Measurements from ENCODE around the gene NFASC.
A peak's percentile ranks its signal among the peaks of the same experiment; 100 is the strongest.

The NFASC gene

GRCh38 chr1:204871405-204872037 is 859 bp downstream of the NFASC start:
- H3K4me1 Mint-ChIP-seq (ENCODE audit: low read depth): no peaks in the 10 kb centered on the region
- H3K27me3 Mint-ChIP-seq: peaks cover 8% of the 10 kb centered on the region
- no peak for DNase-seq
- no peak overlapping the region for H3K4me3 Mint-ChIP-seq
- H3K27ac Mint-ChIP-seq: no peak overlapping the region
- H3K36me3 Mint-ChIP-seq (ENCODE audit: low read depth): no peaks in the 10 kb centered on the region
- no peaks in the 10 kb centered on the region for H3K9me3 Mint-ChIP-seq

- H3K27me3 Mint-ChIP-seq: peaks cover 13% of the 10 kb centered on the region
- H3K9me3 Mint-ChIP-seq: no peaks in the 10 kb centered on the region
- no peaks in the 10 kb centered on the region for H3K36me3 Mint-ChIP-seq (ENCODE audit: low read depth)
- H3K4me1 Mint-ChIP-seq (ENCODE audit: low read depth): no peaks in the 10 kb centered on the region
- H3K27ac Mint-ChIP-seq: no peak overlapping the region
- no peak for DNase-seq
- H3K4me3 Mint-ChIP-seq: no peak overlapping the region
Observed at GRCh38 chr1:204872262-204872881, 1.7 kb downstream of the NFASC start.

GRCh38 chr1:204873176-204873575 is 2.5 kb downstream of the NFASC start:
- H3K4me3 Mint-ChIP-seq: no peak overlapping the region
- no peaks in the 10 kb centered on the region for H3K4me1 Mint-ChIP-seq (ENCODE audit: low read depth)
- no peak overlapping the region for H3K27ac Mint-ChIP-seq
- DNase-seq: no peak
- no peaks in the 10 kb centered on the region for H3K9me3 Mint-ChIP-seq
- H3K36me3 Mint-ChIP-seq (ENCODE audit: low read depth): no peaks in the 10 kb centered on the region
- peaks cover 21% of the 10 kb centered on the region for H3K27me3 Mint-ChIP-seq

DNA sequence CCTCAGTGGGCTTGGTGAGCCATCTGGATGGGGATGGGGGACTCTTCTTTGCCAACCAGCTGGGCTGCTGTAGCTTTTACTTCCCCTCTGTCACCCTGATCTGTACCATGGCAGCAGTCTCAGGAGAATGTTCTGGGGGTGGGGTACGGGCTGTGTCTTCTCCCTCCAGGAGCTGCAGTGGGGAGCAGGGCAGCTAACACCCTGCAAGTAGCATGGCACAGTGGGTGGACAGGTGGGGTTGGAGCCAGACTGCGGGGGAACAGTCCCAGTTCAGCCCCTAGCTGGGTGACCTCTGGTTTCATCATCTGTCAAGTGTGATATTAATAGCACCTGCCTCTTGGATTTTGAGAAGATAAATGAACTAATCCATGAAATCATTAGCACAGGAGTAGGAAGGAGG is 3.1 kb downstream of the NFASC start:
- Mint-ChIP-seq H3K27ac (no peak overlapping the region), H3K4me3 (no peak overlapping the region), H3K36me3 (ENCODE audit: low read depth) (no peaks in the 10 kb centered on the region), H3K9me3 (no peaks in the 10 kb centered on the region), H3K27me3 (peaks cover 21% of the 10 kb centered on the region), H3K4me1 (ENCODE audit: low read depth) (no peaks in the 10 kb centered on the region)
- DNase-seq: no peak

- no peaks in the 10 kb centered on the region for H3K36me3 Mint-ChIP-seq (ENCODE audit: low read depth)
- H3K4me1 Mint-ChIP-seq (ENCODE audit: low read depth): no peaks in the 10 kb centered on the region
- no peak overlapping the region for H3K4me3 Mint-ChIP-seq
- H3K27ac Mint-ChIP-seq: no peak overlapping the region
- H3K27me3 Mint-ChIP-seq: peaks cover 21% of the 10 kb centered on the region
- H3K9me3 Mint-ChIP-seq: no peaks in the 10 kb centered on the region
- DNase-seq: no peak
Observed at GRCh38 chr1:204874274-204874673, 3.6 kb downstream of the NFASC start.

GRCh38 chr1:204875255-204875654 is 4.6 kb downstream of the NFASC start:
- Mint-ChIP-seq H3K4me3 (no peak overlapping the region), H3K27ac (no peak overlapping the region), H3K36me3 (ENCODE audit: low read depth) (no peaks in the 10 kb centered on the region), H3K9me3 (no peaks in the 10 kb centered on the region), H3K4me1 (ENCODE audit: low read depth) (no peaks in the 10 kb centered on the region), H3K27me3 (peaks cover 17% of the 10 kb centered on the region)
- no peak for DNase-seq

DNA sequence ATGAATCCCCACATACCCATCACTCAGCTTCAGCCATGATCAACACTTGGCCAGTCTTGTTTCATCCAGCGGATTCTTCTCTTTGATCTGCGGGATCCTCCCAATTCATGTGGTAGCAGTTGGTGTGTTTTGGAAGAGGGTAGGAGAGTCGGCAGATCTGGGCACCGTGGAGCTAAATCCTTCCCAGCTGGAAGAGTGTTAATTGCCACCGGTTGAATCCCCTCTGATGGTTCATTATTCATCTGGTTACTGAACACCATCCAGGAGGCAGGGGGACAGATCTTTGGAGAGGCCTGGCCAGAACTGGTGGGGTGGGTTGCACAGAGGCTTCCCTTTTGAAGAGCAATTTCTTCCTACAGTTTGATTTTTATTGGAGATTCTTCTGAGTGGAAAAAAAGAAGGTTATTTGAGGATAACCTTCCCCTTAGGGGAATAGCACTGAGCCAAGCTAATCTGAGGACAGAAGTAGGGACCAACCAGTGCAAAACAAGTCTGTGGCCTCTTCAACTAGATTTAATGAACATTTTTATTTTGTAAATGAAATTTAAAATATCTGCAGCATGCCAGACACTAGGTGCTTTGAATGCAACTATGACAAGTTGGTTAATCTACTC is 8.1 kb downstream of the NFASC start:
- H3K27me3 Mint-ChIP-seq: peaks cover 15% of the 10 kb centered on the region
- DNase-seq: no peak
- H3K27ac Mint-ChIP-seq: no peak overlapping the region
- no peak overlapping the region for H3K4me3 Mint-ChIP-seq
- H3K36me3 Mint-ChIP-seq (ENCODE audit: low read depth): no peaks in the 10 kb centered on the region
- H3K4me1 Mint-ChIP-seq (ENCODE audit: low read depth): no peaks in the 10 kb centered on the region
- H3K9me3 Mint-ChIP-seq: no peaks in the 10 kb centered on the region

DNA sequence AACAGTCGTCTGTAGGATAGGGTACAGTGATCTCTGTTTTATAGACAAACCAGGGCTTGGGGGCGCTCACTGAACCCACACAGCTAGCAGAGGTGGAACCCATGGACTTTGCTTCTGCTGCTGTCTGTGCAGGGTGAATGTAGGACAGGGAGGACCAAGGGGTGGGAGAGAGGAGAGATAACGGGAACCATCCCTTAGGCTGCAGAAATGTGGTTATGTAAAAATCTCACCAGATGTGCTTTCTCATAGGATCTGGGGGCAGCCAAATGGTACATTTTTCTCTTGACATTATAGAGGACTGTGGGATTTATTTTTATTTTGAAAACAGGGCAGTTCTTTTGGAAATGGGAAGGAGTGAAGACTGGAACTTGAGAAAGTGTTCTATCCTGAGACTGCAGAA is 8.7 kb downstream of the NFASC start:
- Mint-ChIP-seq H3K36me3 (ENCODE audit: low read depth) (no peaks in the 10 kb centered on the region), H3K27ac (no peak overlapping the region), H3K4me3 (no peak overlapping the region), H3K27me3 (peaks cover 15% of the 10 kb centered on the region), H3K4me1 (ENCODE audit: low read depth) (no peaks in the 10 kb centered on the region), H3K9me3 (no peaks in the 10 kb centered on the region)
- DNase-seq: no peak

GRCh38 chr1:204880906-204881305 is 10.2 kb downstream of the NFASC start:
- no peak overlapping the region for H3K27ac Mint-ChIP-seq
- no peak overlapping the region for H3K4me3 Mint-ChIP-seq
- H3K4me1 Mint-ChIP-seq (ENCODE audit: low read depth): no peaks in the 10 kb centered on the region
- no peaks in the 10 kb centered on the region for H3K9me3 Mint-ChIP-seq
- H3K27me3 Mint-ChIP-seq: peaks cover 18% of the 10 kb centered on the region
- no peak for DNase-seq
- H3K36me3 Mint-ChIP-seq (ENCODE audit: low read depth): no peaks in the 10 kb centered on the region

- Mint-ChIP-seq H3K4me1 (ENCODE audit: low read depth) (no peaks in the 10 kb centered on the region), H3K9me3 (no peaks in the 10 kb centered on the region), H3K27me3 (peaks cover 10% of the 10 kb centered on the region)
Observed at GRCh38 chr1:204882479-204882878, 11.8 kb downstream of the NFASC start.

DNA sequence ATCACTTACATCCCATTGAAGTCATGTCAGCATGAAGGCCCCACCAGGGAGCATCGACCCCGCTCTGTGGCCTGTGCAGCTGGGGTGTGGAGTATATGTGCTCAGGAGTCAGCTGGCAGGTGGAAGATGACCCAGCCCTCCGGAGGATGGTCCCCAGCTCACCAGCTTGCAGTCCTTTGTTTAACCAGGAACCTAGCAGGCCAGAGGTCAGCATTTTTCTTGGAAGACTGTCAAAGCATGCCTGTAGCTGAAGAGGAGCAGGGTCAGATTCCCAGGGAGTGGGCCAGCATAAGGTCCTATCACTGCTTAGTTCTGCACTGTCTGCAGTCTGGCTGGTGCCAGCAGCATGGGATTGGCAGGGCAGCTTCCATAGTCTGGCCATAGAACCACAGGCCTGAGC is 12.7 kb downstream of the NFASC start:
- H3K4me1 Mint-ChIP-seq (ENCODE audit: low read depth): no peaks in the 10 kb centered on the region
- H3K27me3 Mint-ChIP-seq: peaks cover 10% of the 10 kb centered on the region
- H3K36me3 Mint-ChIP-seq (ENCODE audit: low read depth): no peaks in the 10 kb centered on the region
- no peak overlapping the region for H3K4me3 Mint-ChIP-seq
- no peak for DNase-seq
- no peaks in the 10 kb centered on the region for H3K9me3 Mint-ChIP-seq
- no peak overlapping the region for H3K27ac Mint-ChIP-seq

More at GRCh38 chr1:204882479-204882878, 11.8 kb downstream of the NFASC start:
- Mint-ChIP-seq H3K4me3 (no peak overlapping the region), H3K36me3 (ENCODE audit: low read depth) (no peaks in the 10 kb centered on the region), H3K27ac (peak overlapping the region; percentile 3)
- DNase-seq: no peak

- H3K9me3 Mint-ChIP-seq: no peaks in the 10 kb centered on the region
- peaks cover 15% of the 10 kb centered on the region for H3K27me3 Mint-ChIP-seq
- H3K4me1 Mint-ChIP-seq (ENCODE audit: low read depth): no peaks in the 10 kb centered on the region
- H3K4me3 Mint-ChIP-seq: no peak overlapping the region
- H3K36me3 Mint-ChIP-seq (ENCODE audit: low read depth): no peaks in the 10 kb centered on the region
- no peak for DNase-seq
- no peak overlapping the region for H3K27ac Mint-ChIP-seq
Observed at GRCh38 chr1:204885288-204885711, 14.6 kb downstream of the NFASC start.

DNA sequence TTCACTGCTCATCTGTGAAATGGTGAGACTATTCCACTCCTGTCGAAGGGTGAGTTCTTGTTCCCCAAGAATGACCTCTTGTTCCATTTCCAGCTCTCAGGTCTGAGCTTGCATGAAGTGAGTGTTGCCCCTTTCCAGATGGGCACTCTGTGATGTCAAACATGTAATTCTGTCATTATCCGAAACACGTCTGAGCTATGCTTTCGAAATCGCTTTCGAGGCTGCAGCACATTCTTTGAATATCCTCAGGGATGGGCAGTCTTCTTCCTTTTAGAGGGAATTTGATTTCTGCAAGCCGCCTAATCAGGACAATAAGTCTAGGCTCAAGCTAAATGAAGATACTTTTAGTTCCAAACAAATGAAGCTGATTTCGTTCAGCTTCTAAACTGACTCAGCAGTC is 15.1 kb downstream of the NFASC start:
- Mint-ChIP-seq H3K9me3 (no peaks in the 10 kb centered on the region), H3K27ac (no peak overlapping the region), H3K4me1 (ENCODE audit: low read depth) (no peaks in the 10 kb centered on the region), H3K4me3 (no peak overlapping the region), H3K36me3 (ENCODE audit: low read depth) (no peaks in the 10 kb centered on the region), H3K27me3 (peaks cover 16% of the 10 kb centered on the region)
- DNase-seq: no peak

- no peaks in the 10 kb centered on the region for H3K36me3 Mint-ChIP-seq (ENCODE audit: low read depth)
- H3K4me3 Mint-ChIP-seq: no peak overlapping the region
- no peak for DNase-seq
- no peaks in the 10 kb centered on the region for H3K4me1 Mint-ChIP-seq (ENCODE audit: low read depth)
- H3K9me3 Mint-ChIP-seq: no peaks in the 10 kb centered on the region
- no peak overlapping the region for H3K27ac Mint-ChIP-seq
- peaks cover 29% of the 10 kb centered on the region for H3K27me3 Mint-ChIP-seq
Observed at GRCh38 chr1:204887846-204888245, 17.2 kb downstream of the NFASC start.

DNA sequence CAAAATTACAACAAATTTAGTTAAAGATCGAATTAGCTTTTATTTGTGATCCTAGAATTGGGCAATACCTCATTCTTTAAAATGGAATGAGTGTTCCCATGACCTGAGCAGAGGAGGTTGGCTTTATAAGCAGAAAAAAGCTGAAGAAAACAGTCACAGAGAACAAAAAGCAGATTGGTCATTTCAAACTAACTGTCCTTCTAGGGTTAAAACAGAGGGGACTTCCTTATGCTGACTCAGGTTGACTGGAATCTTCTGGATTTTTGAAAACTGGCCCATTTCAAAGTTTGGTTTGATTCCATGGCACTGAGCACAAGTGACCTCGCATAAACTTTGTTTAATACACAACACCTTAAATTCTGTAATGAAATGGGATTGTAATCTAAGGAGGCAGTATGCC is 17.6 kb downstream of the NFASC start:
- Mint-ChIP-seq H3K27me3 (peaks cover 33% of the 10 kb centered on the region), H3K36me3 (ENCODE audit: low read depth) (no peaks in the 10 kb centered on the region), H3K27ac (no peak overlapping the region), H3K4me1 (ENCODE audit: low read depth) (no peaks in the 10 kb centered on the region), H3K9me3 (no peaks in the 10 kb centered on the region), H3K4me3 (no peak overlapping the region)
- no peak for DNase-seq
